Stimulated activated CD8-positive, alpha-beta memory T cell treated with anti-CD3 and anti-CD28 coated beads, Interleukin-7, amount 100 ng/mL, for 1 hour (primary cell): Measurements from ENCODE around the gene PSPH.
"Not testable (repeated sequence)": the region's sequence is repeated elsewhere in the genome, so short reads cannot be mapped to it uniquely, and the experiment has no call there.

ENCODE experiments used
- DNase-seq, 2 donors: peaks; one replicate each; pipeline ENCODE4 v3.0.0-alpha.2; 2020; ENCODE audit warnings: low read depth in 2 of 2

PSPH gene

DNA sequence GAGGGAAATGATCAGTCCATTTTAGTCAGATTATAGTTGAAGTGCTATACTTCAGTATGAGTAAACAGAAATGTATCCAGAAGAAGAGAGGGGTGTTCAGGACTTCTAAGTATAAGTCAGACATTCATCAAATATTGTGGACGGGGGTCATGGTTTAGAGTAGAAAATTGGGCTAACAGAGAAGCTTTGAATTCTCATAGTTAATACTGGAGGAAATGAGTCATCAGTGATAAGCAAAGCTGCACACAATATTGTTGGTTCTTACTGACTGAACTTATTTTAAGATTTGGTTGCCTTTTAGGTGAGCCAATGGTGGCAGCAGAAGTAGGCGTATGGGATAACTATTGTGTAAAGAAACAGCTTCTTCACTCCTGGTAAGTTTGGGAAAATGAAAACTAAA is 11.1 kb upstream of the PSPH start:
- no peak for DNase-seq

DNA sequence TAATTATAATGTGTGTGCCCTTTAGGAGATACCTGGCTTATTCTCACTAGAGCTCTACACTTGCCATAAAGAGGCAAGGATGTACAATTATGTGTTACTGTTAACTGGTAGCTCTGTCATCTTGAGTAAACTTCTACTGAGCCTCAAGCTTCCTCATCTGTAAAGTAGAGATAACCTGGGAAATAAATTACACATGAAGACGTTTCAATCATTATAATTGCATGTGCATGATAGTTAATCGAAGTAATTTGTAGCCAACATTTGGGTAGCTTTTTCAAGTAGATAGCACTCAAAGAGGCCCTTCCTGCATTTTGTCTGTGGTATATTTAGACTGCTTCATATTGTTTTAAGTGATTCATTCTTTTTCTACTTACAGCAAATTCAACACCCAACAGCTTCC is 2.7 kb upstream of the PSPH start:
- no peak for DNase-seq

DNA sequence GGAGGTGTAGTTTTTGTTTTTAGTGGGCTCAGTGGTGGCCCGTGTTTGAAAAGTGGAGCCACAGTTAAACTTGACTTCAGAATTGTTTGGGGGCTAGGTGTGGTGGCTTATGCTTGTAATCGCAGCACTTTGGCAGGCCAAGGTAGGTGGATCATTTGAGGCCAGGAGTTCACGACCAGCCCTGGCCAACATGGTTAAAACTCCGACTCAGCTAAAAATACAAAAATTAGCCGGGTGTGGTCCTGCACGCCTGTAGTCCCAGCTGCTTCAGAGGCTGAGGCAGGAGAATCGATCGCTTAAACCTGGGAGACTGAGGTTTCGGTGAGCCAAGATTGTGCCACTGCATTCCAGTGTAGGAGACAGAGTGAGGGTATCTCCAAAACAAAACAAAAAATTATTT is 2.1 kb upstream of the PSPH start:
- no peak for DNase-seq

DNA sequence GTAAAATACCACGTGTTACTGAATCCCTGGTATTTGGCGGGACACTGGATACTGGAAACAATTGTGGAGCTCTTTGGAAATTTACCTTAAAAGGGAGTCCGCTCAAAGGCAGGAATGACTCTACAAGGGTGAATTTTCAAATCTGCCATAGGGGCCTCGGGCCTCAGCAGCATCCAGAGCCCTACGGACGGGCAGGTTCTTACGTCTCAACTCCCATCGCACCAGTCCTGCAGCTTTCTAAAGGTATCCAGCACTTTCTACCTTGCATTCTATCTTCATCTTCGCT is 248 bp downstream of the PSPH start:
- DNase-seq: no peak

DNA sequence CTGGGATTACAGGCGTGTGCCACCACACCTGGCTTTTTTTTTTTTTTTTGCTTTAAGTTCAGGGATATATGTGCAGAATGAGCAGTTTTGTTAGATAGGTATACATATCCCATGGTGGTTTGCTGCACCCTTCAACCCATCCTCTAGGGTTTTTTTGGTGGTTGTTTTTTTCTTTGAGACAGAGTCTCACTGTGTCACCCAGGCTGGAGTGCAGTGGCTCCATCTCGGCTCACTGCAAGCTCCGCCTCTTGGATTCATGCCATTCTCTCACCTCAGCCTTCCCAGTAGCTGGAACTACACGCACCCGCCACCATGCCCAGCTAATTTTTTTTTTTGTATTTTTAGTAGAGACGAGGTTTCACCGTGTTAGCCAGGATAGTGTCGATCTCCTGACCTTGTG is 2.5 kb downstream of the PSPH start:
- DNase-seq: not testable (repeated sequence)

DNA sequence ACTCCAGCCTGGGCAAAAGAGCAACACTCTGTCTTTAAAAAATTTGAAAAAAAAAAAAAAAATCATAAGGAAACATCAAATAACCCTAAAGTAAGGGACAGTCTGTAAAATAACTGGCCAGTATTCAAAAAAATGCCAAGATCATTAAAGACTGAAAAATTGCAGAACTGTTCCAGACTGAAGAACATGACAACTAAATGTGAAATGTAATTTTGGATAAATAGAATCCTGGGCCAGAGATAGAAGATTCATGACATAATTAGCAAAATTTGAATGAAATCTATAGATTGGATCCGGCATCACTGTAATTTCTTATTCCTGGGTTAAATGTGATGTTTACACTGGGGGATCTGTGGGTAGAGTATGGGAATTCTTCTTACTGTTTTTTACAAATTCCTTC is 3.0 kb downstream of the PSPH start:
- DNase-seq: no peak

DNA sequence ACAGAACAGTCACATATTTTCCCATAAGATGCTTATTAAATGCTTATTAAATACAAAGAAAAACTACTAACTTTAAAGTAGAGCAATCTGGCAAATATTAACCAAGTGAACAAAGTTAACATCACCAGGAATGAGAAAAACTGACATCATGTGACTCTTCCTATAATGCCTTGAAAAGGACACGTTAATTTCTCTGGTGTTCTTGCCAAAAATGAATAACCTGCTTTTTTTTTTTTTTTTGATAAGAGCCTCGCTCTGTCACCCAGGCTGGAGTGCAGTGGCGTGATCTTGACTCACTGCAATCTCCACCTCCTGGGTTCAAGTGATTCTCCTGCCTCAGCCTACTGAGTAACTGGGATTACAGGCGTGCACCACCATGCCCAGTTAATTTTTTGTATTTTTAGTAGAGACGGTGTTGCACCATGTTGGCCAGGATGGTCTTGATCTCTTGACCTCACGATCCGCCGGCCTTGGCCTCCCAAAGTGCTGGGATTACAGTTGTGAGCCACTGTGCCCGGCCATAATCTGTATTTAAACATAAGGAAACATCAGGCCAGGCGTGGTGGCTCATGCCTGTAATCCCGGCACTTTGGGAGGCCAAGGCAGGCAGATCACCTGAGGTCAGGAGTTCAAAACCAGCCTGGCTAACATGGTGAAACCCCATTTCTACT is 3.7 kb downstream of the PSPH start:
- DNase-seq: not testable (repeated sequence)

DNA sequence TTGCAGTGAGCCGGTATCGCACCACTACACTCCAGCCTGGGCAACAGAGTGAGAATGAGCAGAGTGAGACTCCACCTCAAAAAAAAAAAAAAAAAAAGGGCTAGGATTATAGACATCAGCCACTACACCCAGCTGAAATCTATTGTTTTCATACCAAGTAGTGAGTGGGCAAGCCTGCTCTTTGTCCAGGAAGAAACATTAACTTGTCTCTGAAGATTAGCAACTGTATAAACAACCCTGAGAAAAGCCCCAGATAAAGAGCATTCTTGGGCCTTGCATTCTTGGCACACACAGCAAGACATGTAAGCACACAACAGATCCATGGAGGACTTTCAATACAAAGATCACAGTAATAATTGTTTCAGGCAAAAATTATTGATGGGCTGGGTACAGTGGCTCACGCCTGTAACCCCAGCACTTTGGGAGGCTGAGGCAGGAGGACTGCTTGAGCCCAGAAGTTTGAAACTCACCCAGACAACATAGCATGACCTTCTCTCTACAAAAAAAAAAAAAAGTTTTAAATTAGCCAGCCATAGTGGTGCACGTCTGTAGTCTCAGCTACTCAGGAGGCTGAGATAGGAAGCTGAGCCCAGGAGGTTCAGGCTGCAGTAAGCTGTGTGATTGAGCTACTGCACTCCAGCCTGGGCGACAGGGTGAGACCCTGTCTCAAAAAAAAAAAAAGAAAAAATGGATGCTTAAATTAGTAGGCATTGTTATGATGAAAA is 4.4 kb downstream of the PSPH start:
- DNase-seq: no peak

DNA sequence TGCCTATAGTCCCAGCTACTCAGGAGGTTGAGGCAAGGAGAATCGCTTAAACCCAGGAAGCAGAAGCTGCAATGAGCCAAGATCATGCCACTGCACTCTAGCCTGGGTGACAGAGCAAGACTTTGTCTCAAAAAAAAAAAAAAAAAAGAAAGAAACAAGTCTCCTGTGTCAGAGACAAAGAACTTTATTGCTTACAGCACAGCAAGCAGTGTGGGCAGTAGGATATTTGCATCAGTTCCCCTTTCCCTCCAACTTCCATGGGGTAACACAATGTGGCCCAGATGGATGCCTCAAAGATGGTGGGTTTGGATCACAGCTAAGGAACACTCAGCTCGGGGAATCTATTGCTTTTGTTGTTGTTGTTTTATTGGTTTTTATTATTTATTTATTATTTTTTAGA is 5.5 kb downstream of the PSPH start:
- DNase-seq: not testable (repeated sequence)

DNA sequence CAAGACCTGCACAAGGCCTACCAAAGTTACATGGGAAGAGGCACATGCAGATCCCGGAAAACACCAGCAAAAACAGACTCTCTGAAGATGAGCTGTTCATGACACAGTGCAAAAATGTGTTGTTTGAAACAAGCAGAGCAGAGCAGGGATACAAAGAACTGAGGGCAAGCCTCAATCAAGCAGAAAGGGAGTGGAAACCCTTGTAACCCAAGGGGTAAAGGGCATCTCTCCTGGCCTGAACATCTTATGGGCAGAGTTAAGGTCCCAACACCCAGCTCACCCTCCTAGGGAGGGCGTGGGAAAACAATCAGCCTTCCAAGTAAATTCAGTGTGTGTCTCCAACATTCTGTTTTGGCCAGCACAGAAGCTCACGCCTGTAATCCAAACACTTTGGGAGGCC is 10.5 kb downstream of the PSPH start:
- no peak for DNase-seq

DNA sequence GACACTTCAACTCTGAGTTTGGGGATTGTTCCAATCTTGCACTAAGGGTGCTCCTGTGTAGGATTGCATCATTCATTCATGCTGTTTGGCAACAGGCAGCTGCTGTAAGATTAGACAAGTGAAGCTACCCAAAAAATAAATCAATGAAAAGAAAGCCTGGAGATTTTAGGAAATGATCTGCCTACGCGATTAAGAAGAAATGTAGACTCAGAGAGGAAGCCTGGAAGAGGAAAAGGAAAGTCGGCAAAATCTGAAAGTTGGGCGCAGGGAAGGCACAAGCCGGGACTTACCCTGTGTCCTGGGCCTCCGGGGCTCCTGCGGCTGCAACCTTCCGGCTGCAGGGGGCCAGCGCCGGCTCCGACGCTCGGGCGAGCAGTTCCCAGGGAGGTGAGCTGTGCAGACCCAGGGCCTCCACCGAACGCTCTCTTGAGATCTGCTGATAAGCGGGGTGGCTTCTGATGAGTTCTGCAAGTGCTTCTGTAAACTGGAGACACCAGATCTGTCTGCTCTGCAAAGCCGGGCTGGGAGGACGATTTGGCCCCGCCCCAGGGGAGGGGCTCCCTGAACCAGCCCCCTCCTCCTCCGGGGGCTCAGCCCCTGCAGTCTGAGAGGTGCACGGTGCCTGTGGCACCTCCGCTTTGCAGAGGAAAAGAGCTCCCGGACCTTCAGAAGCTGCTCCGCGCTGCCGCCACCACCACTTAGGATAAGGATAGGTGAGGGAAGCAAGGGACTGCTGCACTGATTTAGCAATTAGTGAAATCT is 17.4 kb downstream of the PSPH start:
- peak; percentile 24 to 46 for DNase-seq

DNA sequence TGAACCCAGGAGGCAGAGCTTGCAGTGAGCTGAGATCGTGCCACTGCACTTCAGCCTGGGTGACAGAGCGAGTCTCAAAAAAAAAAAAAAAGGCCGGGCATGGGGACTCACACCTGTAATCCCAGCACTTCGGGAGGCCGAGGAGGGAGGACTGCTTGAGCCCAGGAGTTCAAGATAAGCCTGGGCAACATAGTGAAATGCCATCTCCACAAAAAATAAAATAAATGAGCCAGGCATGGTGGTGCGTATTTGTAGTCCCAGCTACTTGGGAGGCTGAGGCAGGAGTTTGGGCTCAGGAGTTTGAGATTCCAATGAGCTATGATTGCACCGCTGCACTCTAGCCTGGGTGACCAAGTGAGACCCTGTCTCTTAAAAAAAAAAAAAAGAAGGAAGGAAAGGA is 18.7 kb downstream of the PSPH start:
- not testable (repeated sequence) for DNase-seq

DNA sequence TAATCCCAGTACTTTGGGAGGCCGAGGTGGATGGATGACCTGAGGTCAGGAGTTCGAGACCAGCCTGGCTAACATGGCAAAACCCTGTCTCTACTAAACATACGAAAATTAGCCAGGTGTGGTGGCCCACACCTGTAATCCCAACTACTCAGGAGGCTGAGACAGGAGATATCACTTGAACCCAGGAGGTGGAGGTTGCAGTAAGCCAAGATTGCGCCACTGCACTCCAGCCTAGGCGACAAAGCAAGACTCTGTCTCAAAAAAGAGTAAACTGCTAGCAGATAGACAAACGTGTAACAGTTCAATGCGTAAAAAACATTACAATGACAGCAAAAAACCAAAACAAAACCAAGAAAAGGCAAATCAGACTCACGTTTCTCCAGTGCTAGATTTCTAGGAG is 19.7 kb downstream of the PSPH start:
- not testable (repeated sequence) for DNase-seq

DNA sequence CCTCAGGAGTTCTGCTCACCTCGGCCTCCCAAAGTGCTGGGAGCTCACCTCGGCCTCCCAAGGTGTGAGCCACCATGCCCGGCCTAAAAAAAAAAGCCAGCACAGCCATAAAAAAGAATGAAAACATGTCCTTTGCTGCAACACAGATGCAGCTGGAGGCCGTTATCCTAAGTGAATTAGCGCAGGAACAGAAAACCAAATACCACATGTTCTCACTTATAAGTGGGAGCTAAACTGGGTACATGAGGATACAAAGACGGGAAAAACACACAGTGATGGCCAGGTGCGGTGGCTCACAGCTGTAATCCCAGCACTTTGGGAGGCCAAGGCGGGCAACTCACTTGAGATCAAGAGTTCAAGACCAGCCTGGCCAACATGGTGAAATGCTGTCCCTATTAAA is 20.9 kb downstream of the PSPH start:
- DNase-seq: no peak

DNA sequence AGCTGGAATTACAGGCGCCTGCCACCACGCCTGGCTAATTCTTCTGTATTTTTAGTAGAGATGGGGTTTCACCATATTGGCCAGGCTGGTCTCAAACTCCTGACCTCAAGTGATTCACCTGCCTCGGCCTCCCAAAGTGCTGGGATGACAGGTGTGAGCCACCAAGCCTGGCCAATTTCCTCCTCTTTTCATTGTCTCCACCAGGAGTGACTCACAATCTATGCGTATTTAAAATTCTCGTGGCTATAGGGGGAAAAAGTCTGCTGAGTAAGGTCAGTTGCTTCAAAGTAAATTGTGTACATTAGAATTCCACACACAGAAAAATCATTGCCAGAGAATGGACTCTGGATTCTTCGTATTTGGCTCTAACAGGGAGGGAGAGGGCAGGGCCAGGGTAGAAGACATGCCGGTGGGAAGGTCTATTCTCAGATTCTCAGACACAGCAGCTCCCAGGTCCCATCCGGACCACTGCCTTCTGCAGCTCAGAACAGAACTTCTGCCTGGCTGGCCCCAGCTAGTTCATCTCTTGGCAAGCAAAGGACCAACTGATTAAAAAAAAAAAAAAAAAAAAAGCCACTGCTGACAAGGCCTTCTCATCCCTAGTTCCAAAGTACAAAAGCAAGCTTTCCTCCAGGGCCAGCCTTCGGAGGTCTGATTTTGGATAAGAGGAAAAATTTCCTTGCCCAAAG is 22.2 kb downstream of the PSPH start:
- DNase-seq: no peak

DNA sequence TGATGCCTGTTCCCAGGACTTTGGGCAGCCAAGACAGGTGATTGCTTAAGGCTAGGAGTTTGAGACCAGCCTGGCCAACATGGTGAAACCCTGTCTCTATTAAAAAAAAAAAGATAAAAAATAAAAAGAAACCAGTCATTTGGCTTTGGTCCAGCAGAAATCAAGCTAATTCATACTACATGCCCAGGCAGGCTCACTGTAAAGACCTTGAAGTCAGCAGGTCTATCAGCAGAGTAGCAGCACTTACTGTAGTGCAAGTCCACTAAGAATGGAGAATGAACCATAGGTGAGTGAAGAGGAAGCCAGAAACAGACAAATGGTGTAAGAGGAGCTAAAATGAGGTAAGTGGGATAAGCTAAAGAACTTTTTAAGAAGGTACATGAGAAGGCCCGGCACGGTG is 24.7 kb downstream of the PSPH start:
- no peak for DNase-seq

DNA sequence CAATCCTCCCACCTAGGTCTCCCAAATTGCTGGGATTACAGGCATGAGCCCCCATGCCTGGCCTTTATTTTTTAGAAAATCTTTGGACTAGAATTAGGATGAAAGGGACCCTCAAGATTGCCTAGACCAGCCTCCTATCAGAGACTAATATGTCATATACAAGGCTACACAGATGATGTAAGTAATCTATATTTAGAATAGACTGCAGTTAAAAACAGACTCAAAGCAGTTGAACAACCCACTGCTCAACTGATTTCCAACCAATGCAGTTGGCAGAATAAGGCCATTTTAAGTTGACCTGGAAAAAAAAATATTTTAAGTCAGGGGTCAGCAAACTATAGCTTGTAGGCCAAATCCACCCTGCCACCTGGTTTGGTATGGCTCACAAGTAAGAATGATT is 27.7 kb downstream of the PSPH start:
- no peak for DNase-seq

DNA sequence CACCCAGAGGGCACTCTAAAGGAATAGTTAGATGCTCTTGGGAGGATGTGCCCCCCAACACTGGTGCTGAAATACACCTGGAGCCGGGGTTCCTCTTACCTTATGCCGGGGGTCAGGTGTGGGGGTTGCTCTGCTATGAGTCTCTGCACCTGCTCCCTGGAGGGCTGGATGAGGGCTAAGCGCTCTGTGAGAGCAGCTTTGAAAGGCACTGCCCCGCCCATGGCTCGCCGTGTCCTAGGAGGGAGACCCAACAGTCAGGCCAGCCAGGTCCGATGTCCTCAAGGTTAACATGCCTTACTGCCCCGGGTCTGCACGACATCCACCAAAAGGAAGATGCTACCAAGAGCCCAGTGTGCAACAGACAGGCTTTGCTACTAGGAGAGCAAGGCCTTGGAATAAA is 31.7 kb downstream of the PSPH start:
- DNase-seq: no peak

DNA sequence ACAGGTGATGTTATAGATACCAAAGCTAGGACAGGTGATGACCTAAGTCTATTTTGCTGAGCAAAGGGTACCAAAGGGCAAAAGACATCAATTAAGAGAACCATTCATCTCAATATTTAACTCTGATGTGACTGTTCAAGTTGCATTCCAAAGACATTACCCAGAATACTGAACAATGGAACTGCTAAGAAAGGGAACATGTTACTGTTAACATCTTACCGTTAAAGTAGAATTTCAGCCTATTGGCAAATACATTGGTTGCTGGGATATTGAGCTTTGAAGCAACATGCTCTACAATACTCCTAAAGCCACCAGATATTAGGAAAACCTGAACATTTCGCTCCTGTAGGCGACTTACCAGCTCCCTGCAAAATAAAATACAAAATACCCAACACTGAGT is 34.2 kb downstream of the PSPH start:
- DNase-seq: not testable (repeated sequence)

DNA sequence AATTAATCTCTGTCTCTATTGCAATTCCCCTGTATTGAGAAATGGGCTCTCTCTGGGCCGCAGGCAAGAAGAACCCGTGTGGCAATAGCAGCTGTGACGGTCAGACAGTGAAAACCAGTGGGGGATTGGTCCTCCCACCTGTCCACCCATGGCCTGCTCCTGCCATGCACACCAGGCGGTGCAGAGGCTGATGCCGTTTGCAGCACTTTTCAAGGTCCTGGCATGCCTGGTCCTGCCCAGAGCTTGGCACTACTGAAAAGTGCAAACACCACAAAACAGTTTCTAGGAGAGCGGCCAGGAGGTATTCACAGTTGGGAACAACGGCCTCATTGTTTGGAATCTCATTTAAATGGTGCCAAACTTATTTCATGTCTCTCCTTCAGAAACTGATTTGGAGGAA is 41.5 kb downstream of the PSPH start:
- no peak for DNase-seq

DNA sequence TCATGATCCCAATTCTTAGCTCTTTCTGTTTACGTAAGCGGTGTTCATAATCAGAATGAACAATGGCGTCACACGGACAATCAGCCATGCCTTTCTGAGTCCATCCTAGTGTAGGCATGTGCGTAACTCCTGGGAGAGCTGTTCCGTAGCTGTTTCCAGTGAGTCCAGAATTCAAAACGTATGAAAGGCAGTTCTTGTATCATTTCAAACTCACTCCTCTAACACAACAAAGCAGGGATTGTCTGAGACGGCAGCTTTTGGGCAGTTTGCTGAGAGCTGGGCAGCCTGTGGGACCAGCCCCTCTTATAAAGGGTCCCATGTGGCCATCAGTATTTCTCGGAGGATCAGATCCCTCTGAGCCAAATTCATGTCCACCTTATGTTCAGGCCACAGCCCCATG is 43.4 kb downstream of the PSPH start:
- DNase-seq: no peak

DNA sequence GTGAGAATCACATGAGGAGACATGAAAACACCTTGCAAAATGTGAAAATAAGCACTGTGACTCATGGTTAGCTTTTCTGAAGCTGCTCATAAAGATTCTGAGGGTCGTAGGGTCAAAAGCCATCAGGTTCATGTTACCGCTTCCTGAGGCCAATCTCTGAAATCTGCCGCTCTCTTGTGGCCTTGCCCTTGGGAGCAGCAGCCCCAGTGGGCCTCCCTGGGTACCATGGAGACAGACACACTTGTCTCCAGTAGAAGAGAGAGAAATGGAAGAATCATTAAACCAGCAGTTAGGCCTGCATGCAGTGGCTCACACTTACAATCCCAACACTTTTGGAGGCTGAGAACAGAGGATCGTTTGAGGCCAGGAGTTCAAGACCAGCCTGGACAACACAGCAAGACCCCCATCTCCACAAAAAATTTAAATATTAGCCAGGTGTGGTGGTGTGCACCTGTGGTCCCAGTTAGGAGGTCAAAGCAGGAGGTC is 44.0 kb downstream of the PSPH start:
- no peak for DNase-seq
